Astrocyte of the hippocampus (primary cell): ENCODE data around the gene RELB.
"Not testable (repeated sequence)": the region's sequence is repeated elsewhere in the genome, so short reads cannot be mapped to it uniquely, and the experiment has no call there.

ENCODE experiments used
- DNase-seq: peaks from one replicate; pipeline ENCODE4 v3.0.0; 2011; ENCODE audit warnings: low read depth, low spot score

RELB gene

GRCh38 chr19:45001087-45001739 is at the start of gene RELB:
Gene RELB, plus strand, starts transcription at chr19:45001464. Its CDS starts 116 bp downstream, at chr19:45001580.
- peak; percentile 98 for DNase-seq

- DNase-seq: no peak
Measured at GRCh38 chr19:44954278-44954648, 47.0 kb upstream of the RELB start.

GRCh38 chr19:44954649-44955504 is 46.4 kb upstream of the RELB start, which contains the start of gene CLPTM1:
Gene CLPTM1, plus strand, starts transcription at chr19:44955380. Its CDS starts 16 bp downstream, at chr19:44955396.
- peak; percentile 98 for DNase-seq

GRCh38 chr19:44955505-44956439 is 45.5 kb upstream of the RELB start:
- no peak for DNase-seq

GRCh38 chr19:44957526-44957925 is 43.7 kb upstream of the RELB start:
- no peak for DNase-seq

- DNase-seq: no peak
Measured at GRCh38 chr19:44958090-44958489, 43.2 kb upstream of the RELB start.

- no peak for DNase-seq
Measured at GRCh38 chr19:44959691-44960090, 41.6 kb upstream of the RELB start.

- no peak for DNase-seq
Measured at GRCh38 chr19:44960906-44961728, 40.1 kb upstream of the RELB start.

GRCh38 chr19:44961821-44962220 is 39.4 kb upstream of the RELB start:
- DNase-seq: no peak

GRCh38 chr19:44968118-44968517 is 33.1 kb upstream of the RELB start:
- no peak for DNase-seq

- DNase-seq: no peak
Measured at GRCh38 chr19:44968670-44969069, 32.6 kb upstream of the RELB start.

GRCh38 chr19:44969437-44969836 is 31.8 kb upstream of the RELB start:
- no peak for DNase-seq

- DNase-seq: not testable (repeated sequence)
Measured at GRCh38 chr19:44971451-44971850, 29.8 kb upstream of the RELB start.

GRCh38 chr19:44972802-44973201 is 28.5 kb upstream of the RELB start:
- no peak for DNase-seq

- no peak for DNase-seq
Measured at GRCh38 chr19:44973982-44974735, 27.1 kb upstream of the RELB start.

GRCh38 chr19:44974857-44975256 is 26.4 kb upstream of the RELB start:
- no peak for DNase-seq

GRCh38 chr19:44975444-44975843 is 25.8 kb upstream of the RELB start:
- DNase-seq: no peak

- no peak for DNase-seq
Measured at GRCh38 chr19:44984005-44984404, 17.3 kb upstream of the RELB start.

GRCh38 chr19:44985445-44985844 is 15.8 kb upstream of the RELB start:
- no peak for DNase-seq

GRCh38 chr19:44986389-44986788 is 14.9 kb upstream of the RELB start:
- DNase-seq: no peak
